ENCODE results near the gene PRDX1. TPM values are rescaled to one million over a fixed set of nuclear protein-coding genes. Genes with fewer than 3 reads are reported as not detected.
A peak's percentile ranks its signal among the peaks of the same experiment; 100 is the strongest.
"Not testable (repeated sequence)": the region's sequence is repeated elsewhere in the genome, so short reads cannot be mapped to it uniquely, and the experiment has no call there.

Gene PRDX1
- total RNA-seq, 2 experiments from 2014 or later: 225 to 412 TPM

- Mint-ChIP-seq H3K4me3 (no peak overlapping the region), H3K9me3 (ENCODE audit: low read depth) (no peaks in the 10 kb centered on the region), H3K27ac (no peak overlapping the region), H3K36me3 (no peaks in the 10 kb centered on the region), H3K27me3 (peaks cover 13% of the 10 kb centered on the region), H3K4me1 (peaks cover 20% of the 10 kb centered on the region)
- ATAC-seq (no peak), DNase-seq (no peak)
- CTCF ChIA-PET: no interaction called here
These were observed 4.5 kb upstream of the PRDX1 start for GRCh38 chr1:45526135-45526644.

GRCh38 chr1:45523975-45524374 lies 2.3 kb upstream of the PRDX1 start:
- CTCF ChIA-PET: interaction anchor here (1.7 to 4.7 kb wide), 4 partner anchors 12 to 47 kb away, joined by 5 to 17 read pairs (median 7); no protein-coding TSS in a partner anchor
- H3K9me3 Mint-ChIP-seq (ENCODE audit: low read depth); DNase-seq; H3K27ac Mint-ChIP-seq; ATAC-seq; H3K4me3 Mint-ChIP-seq; H3K36me3 Mint-ChIP-seq: not testable (repeated sequence)
- peaks cover 13% of the 10 kb centered on the region for H3K27me3 Mint-ChIP-seq
- H3K4me1 Mint-ChIP-seq: peaks cover 33% of the 10 kb centered on the region

- Mint-ChIP-seq H3K27me3 (peaks cover 13% of the 10 kb centered on the region), H3K4me1 (peaks cover 38% of the 10 kb centered on the region)
- not testable (repeated sequence) for H3K27ac Mint-ChIP-seq; H3K36me3 Mint-ChIP-seq; DNase-seq; H3K4me3 Mint-ChIP-seq; ATAC-seq; H3K9me3 Mint-ChIP-seq (ENCODE audit: low read depth)
- CTCF ChIA-PET: interaction anchor here (1.7 to 4.7 kb wide), 3 partner anchors 11 to 31 kb away, joined by 5 to 17 read pairs (median 9); no protein-coding TSS in a partner anchor
These were observed 1.8 kb upstream of the PRDX1 start for GRCh38 chr1:45523516-45523915.

- no peak for DNase-seq
- ATAC-seq: no peak
- Mint-ChIP-seq H3K9me3 (ENCODE audit: low read depth) (no peaks in the 10 kb centered on the region), H3K4me3 (peak overlapping the region; percentile 93), H3K4me1 (peaks cover 41% of the 10 kb centered on the region), H3K36me3 (peaks cover 8% of the 10 kb centered on the region), H3K27ac (peak overlapping the region; percentile 89), H3K27me3 (peaks cover 13% of the 10 kb centered on the region)
- CTCF ChIA-PET: interaction anchor here (0.7 to 4.7 kb wide), 13 partner anchors 10 to 64 kb away, joined by 3 to 29 read pairs (median 5); partner anchors contain the start of genes AKR1A1, NASP and TESK2
These were observed 830 bp upstream of the PRDX1 start for GRCh38 chr1:45522324-45523104.

- ATAC-seq; H3K9me3 Mint-ChIP-seq (ENCODE audit: low read depth): not testable (repeated sequence)
These were observed 1.9 kb downstream of the PRDX1 start for GRCh38 chr1:45519774-45520173.

GRCh38 chr1:45518910-45519309 lies 2.8 kb downstream of the PRDX1 start:
- Mint-ChIP-seq H3K27me3 (no peaks in the 10 kb centered on the region), H3K27ac (peak overlapping the region; percentile 38), H3K9me3 (ENCODE audit: low read depth) (no peaks in the 10 kb centered on the region), H3K4me1 (peaks cover 48% of the 10 kb centered on the region), H3K4me3 (peak overlapping the region; percentile 49), H3K36me3 (peaks cover 31% of the 10 kb centered on the region)
- no peak for ATAC-seq
- CTCF ChIA-PET: interaction anchor here (0.7 to 1.3 kb wide), 4 partner anchors 32 to 167 kb away, joined by 3 to 5 read pairs (median 4); partner anchors contain the start of genes GPBP1L1 and NASP
- DNase-seq: no peak

More at GRCh38 chr1:45519774-45520173, 1.9 kb downstream of the PRDX1 start:
- DNase-seq, H3K27me3 Mint-ChIP-seq, H3K27ac Mint-ChIP-seq: not testable (repeated sequence)
- peaks cover 48% of the 10 kb centered on the region for H3K4me1 Mint-ChIP-seq
- peaks cover 27% of the 10 kb centered on the region for H3K36me3 Mint-ChIP-seq
- CTCF ChIA-PET: interaction anchor here (2.4 to 3.0 kb wide), 2 partner anchors 50 to 64 kb away, joined by 11 to 29 read pairs; partner anchors contain the start of gene NASP
- H3K4me3 Mint-ChIP-seq: peak overlapping the region; percentile 93

- ATAC-seq; H3K4me3 Mint-ChIP-seq; H3K27ac Mint-ChIP-seq; DNase-seq; H3K9me3 Mint-ChIP-seq (ENCODE audit: low read depth); H3K27me3 Mint-ChIP-seq: not testable (repeated sequence)
- CTCF ChIA-PET: interaction anchor here (0.7 to 1.4 kb wide), 6 partner anchors 18 to 168 kb away, joined by 3 to 5 read pairs (median 4); partner anchors contain the start of genes CCDC163, GPBP1L1, MMACHC and NASP
- peaks cover 46% of the 10 kb centered on the region for H3K4me1 Mint-ChIP-seq
- H3K36me3 Mint-ChIP-seq: peaks cover 31% of the 10 kb centered on the region
These were observed 3.3 kb downstream of the PRDX1 start for GRCh38 chr1:45518366-45518765.

- ATAC-seq: no peak
- Mint-ChIP-seq H3K36me3 (peaks cover 39% of the 10 kb centered on the region), H3K4me3 (no peak overlapping the region), H3K27me3 (no peaks in the 10 kb centered on the region), H3K9me3 (ENCODE audit: low read depth) (no peaks in the 10 kb centered on the region), H3K27ac (peak overlapping the region; percentile 15), H3K4me1 (peaks cover 28% of the 10 kb centered on the region)
- CTCF ChIA-PET: interaction anchor here (1.1 kb wide), 3 partner anchors 43 to 54 kb away, joined by 3 to 4 read pairs (median 3); no protein-coding TSS in a partner anchor
- no peak for DNase-seq
These were observed 5.2 kb downstream of the PRDX1 start for GRCh38 chr1:45516465-45516864.

- Mint-ChIP-seq H3K27ac (no peak overlapping the region), H3K4me3 (no peak overlapping the region), H3K36me3 (peaks cover 43% of the 10 kb centered on the region), H3K4me1 (peaks cover 28% of the 10 kb centered on the region), H3K9me3 (ENCODE audit: low read depth) (no peaks in the 10 kb centered on the region), H3K27me3 (no peaks in the 10 kb centered on the region)
- CTCF ChIA-PET: interaction anchor here (1.1 kb wide), 3 partner anchors 44 to 54 kb away, joined by 3 to 4 read pairs (median 3); no protein-coding TSS in a partner anchor
- DNase-seq: no peak
- no peak for ATAC-seq
These were observed 5.6 kb downstream of the PRDX1 start for GRCh38 chr1:45516036-45516435.

- Mint-ChIP-seq H3K27ac (peak overlapping the region; percentile 38), H3K36me3 (peaks cover 54% of the 10 kb centered on the region), H3K4me1 (peaks cover 12% of the 10 kb centered on the region)
- not testable (repeated sequence) for H3K27me3 Mint-ChIP-seq; DNase-seq; H3K4me3 Mint-ChIP-seq; ATAC-seq; H3K9me3 Mint-ChIP-seq (ENCODE audit: low read depth)
- CTCF ChIA-PET: interaction anchor here (0.9 to 4.1 kb wide), 14 partner anchors 11 to 173 kb away, joined by 3 to 139 read pairs (median 4); partner anchors contain the start of genes CCDC163, MMACHC and MUTYH
These were observed 8.0 kb downstream of the PRDX1 start for GRCh38 chr1:45513532-45514260.

- Mint-ChIP-seq H3K27ac (no peak overlapping the region), H3K4me1 (peaks cover 7% of the 10 kb centered on the region), H3K36me3 (peaks cover 51% of the 10 kb centered on the region), H3K9me3 (ENCODE audit: low read depth) (no peaks in the 10 kb centered on the region), H3K27me3 (no peaks in the 10 kb centered on the region), H3K4me3 (no peak overlapping the region)
- ATAC-seq: peak; percentile 64
- DNase-seq: peak; percentile 77
- CTCF ChIA-PET: interaction anchor here (0.7 to 4.1 kb wide), 25 partner anchors 9 to 185 kb away, joined by 3 to 139 read pairs (median 5); partner anchors contain the start of genes AKR1A1, CCDC163, HPDL and MMACHC
These were observed 9.0 kb downstream of the PRDX1 start for GRCh38 chr1:45512641-45513054.

GRCh38 chr1:45510972-45511527 lies 10.6 kb downstream of the PRDX1 start:
- Mint-ChIP-seq H3K27me3 (no peaks in the 10 kb centered on the region), H3K27ac (no peak overlapping the region), H3K4me3 (no peak overlapping the region), H3K36me3 (peaks cover 41% of the 10 kb centered on the region), H3K4me1 (no peaks in the 10 kb centered on the region), H3K9me3 (ENCODE audit: low read depth) (no peaks in the 10 kb centered on the region)
- ATAC-seq: no peak
- DNase-seq: no peak
- CTCF ChIA-PET: interaction anchor here (1.2 to 4.1 kb wide), 12 partner anchors 8 to 184 kb away, joined by 4 to 139 read pairs (median 6); partner anchors contain the start of genes AKR1A1, HPDL, PRDX1 and TESK2

Measured in activated CD8-positive, alpha-beta memory T cell treated with anti-CD3 and anti-CD28 coated beads, Interleukin-2, amount 10 ng/mL, durations not matched to agents 7 days and 5 days (primary cell).